ENCODE data around the gene ANKMY1.

ANKMY1 gene

DNA sequence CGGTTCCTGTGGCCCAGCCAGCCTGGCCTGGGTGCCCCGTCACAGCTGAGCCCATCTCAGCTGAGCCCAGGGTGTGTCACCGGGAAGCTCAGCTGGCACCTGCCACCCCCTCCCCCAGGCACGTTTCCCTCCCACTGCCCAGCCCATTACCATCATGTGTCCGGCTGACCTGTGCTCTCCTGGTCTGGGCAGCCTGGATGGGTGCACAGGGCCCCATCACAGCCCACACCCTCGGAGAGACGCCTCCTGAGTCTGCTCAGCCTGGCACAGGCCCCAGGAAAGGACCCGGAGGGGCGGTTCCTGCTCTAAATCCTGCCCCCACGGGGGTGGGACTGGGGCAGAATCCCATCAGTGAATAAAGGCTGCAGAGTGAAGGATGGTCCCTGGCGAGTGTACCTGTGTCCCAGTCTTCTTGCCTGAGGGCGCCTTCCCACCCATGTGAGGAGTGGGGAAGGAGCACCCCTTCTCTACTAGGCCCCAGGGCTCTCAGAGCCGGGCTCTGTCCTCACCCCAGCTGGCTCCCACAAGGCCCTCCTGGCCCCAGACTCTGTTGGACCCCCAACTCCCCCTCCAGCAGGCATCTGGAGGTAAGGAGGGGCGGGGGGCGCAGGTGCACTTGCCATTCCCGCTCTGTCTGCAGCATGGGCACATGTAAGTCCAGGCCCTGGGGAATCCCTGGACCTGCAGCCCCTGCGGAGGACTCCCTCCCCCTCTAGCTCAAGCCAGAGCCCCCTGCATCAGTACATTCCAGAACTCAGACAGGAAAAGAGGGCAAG is 101.2 kb downstream of the ANKMY1 start:
- no peak for DNase-seq

DNA sequence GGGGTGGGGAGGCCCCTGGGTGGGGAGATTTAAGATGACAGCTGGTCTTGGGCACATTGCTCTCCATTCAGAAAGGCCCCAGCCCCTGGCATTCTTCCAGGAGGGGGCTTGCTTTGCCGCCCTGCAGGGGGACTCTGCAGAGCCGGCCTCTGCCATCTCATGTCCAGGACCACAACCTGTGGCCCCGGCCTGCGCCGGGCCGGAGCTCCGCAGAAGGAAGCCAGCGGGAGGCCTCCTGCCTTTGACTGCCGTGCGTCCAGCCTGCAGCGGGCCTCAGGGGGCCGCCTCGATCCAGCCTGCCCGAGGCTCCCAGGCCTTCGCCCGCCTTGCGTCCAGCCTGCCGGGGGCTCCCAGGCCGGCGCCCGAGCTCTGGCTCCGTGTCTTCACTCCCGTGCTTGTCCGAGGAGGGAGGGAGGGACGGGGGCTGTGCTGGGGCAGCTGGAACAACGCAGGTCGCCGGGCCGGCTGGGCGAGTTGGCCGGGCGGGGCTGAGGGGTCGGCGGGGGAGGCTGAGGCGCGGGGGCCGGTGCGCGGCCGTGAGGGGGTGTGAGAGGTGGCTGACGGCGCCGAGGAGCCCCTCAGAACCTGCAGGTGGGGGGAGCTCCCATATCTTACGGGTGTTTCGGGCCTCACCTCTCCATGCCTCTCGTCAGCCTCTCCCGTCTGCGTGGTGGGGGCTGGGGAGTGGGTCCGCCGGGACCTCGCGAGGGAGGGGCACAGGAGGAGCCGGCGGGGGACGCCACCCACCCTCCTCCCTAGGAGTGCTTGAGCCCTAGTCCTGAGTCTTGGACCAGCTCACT is 101.9 kb downstream of the ANKMY1 start:
- no peak for DNase-seq

GRCh38 chr2:240455272-240455646 is 102.5 kb downstream of the ANKMY1 start:
- DNase-seq = no peak

DNA sequence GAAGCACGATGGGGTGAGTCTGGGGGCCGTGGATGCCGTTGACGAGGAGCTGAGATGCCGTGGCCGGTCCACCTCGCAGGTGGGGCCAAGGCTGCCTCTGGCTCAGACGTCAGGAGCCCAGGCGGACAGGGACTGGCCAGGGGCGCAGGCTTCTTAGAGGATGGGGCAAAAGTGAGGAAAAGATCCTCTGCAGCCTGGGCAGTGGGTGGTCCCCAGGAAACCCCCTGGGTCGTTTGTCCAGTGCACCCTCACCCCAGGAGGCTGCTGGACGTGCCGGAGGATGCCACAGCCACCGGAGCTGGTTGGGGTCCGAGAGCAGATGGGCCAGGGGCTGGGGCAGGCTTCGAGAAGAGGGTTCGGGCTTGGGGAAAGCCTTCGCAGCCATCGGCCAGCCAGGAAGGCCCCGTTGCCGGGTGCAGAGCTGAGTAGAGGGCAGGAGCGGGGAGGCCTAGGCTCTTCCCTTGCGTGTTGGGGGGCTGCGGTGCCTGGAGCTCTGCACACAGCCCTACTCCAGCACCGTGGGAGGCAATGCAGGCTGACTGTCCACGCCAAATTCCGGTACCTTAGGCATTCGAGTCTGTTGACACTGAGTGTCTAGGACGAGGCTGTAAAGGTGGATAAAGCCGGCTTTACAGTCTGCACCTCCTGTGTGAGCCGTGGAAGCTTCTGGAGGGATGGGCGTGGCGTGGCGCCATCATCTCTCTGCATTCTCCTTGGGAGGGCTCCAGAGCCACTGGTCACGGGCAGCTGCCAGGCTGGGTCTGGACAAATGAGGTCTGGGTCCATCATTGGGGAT is 103.5 kb downstream of the ANKMY1 start:
- DNase-seq = no peak

GRCh38 chr2:240453461-240454105 is 104.2 kb downstream of the ANKMY1 start:
- no peak for DNase-seq

DNA sequence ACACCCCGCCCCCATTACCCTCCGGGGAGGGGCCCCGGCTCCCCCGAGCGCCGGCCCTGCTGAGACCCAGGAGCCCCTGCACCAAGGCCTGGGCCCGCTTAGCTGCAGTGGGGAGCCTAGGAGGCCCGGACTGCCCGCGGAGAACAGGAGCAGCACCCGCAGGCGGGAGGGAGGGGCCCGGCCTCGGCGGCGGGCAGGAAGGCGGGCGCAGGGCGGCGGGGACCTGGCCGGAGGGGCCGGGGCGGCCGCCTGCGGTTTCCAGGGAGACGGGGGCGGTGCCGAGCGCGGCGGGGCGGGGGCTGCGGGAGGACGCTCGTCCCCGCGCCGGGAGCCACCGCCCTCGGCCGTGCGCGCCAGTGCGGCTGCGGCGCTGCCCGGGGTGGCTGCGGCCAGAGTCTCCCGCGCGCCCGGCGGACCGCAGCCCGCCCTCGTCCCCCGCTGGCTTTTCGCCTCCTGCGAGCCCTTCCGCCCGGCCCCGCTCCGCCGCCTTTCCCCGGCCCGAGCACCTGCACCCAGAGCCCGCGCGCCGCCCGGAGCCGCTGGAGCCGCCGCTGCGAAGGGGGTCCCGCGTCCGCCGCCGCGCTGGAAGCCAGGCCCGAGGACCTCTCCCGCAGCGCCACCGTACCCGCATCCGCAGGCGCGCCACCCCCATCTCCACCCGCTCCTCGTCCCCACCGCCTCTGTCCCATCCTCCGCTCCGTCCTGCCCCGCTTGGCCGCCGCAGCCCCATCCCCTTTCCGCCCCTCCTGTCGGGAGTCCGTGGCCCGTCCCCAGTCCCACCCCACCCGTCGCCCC is 105.1 kb downstream of the ANKMY1 start:
- peak; percentile 63 for DNase-seq

DNA sequence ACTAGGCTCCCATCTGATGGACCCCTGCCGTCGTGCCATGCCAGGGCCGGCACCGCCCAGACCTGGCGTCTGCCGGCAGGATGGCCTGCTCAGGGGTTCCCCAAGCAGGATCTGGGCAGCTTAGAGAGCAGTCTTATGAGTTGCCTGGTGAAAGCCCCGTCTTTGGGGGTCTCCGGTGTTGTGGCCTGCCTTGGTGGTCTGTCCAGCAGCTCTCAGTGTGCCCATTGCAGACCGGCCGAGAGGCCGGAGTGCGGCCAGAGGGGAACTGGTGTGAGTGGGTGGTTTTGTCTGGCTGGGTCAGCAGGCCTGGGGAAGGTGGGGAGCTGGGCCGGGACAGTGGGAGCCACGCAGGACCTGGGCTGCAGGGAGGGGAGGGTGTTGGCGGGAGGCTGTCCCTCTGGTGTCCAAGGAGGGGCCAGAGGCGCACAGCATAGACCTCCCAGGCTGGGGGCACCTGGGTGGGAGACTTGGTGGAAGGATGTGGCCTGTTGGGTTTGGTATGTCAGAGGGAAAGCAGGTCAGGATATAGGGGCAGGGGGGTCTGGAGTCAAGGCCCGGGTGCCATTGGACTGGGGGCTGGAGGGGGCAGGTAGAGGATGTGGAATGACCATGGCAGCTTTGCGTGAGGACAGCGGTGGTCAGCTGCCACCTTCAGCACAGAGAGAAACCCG is 105.9 kb downstream of the ANKMY1 start:
- no peak for DNase-seq

DNA sequence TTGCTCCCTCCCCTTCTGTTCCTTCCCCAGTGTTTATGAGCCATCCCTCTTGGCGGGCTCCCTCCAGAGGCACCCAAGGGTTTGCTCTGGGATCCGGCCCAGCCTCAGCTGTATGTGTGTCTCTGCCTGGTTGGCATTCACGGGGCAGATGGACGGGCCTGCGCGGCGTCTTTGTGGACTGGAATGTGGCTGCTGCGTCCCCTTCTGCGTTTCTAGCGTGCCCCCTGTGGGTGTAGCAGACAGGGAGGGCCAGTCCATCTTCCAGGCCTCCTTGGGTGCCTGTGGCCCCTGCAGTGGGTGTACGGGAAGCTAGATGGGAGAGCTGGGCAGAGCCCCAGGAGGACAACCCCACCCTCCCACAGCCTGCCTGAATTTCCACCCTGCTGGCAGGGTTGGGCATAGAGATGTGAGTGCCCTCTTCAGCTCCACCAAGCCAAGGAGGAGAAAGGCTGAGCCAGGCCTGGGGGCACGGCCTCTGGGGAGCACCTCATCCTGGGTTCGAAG is 106.6 kb downstream of the ANKMY1 start:
- no peak for DNase-seq

- DNase-seq = no peak
Observed at GRCh38 chr2:240450532-240451107, 107.2 kb downstream of the ANKMY1 start.

GRCh38 chr2:240449764-240450531 is 107.8 kb downstream of the ANKMY1 start:
- no peak for DNase-seq

- no peak for DNase-seq
Observed at GRCh38 chr2:240448387-240449274, 109.2 kb downstream of the ANKMY1 start.

GRCh38 chr2:240447934-240448333 is 109.9 kb downstream of the ANKMY1 start:
- no peak for DNase-seq

- DNase-seq = no peak
Observed at GRCh38 chr2:240447331-240447730, 110.5 kb downstream of the ANKMY1 start.

DNA sequence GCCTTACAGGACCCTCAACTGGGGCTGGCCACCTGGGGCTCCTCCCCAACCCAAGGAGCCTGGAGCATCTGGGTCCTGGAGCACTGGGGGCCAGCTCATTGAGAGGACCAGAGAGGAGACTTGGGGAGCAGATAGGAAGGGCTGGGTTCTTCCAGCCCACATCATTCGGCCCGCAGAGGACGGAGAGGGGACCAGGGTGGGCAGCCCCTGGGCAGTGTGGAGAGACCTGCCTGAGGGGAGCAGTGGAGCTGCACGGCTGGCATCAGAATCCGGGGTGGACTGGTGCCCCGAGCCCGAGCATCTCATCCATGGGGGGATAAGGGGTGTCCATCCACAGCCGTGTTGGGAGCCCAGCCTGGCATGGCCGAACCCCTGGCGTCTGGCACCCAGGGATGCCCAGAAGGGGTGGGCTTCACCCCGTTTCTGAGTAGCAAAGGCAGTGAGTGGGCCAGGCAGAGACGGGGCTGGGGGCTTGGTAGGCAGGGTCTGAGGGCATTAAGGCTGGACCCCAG is 111.1 kb downstream of the ANKMY1 start:
- no peak for DNase-seq

DNA sequence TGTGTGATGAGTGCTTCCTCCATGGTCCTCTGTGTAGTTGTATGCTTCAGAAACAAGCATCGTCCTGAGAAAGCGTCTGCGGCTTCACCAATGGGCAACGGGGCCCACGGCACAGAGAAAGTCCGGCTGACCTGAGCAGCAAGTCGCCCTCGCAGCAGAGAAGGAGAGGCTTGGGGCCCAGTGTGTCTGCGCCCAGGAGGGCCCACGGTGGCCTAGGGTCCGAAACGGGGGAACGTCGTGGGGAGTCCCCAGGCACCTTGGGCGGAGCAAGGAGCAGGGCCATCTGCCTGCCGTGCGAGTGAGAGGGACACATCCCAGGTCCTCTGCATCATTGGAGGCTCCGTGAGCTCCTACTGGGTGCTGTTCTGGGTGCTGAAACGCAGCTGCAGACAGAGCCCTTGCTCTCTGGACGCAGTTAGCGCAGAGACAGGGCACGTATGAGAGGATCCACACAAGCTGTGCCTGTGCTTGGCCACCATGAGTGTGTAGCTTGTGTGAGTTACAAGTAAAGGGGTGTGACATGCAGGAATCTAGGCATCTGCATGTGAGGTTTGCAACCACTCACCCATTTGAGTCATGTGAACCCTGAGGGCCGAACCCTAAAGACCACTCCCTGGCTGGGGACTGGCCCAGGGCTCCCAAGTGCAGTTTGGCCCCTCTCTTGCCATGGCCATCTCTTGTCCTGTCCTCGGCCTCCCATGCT is 111.7 kb downstream of the ANKMY1 start:
- no peak for DNase-seq

DNA sequence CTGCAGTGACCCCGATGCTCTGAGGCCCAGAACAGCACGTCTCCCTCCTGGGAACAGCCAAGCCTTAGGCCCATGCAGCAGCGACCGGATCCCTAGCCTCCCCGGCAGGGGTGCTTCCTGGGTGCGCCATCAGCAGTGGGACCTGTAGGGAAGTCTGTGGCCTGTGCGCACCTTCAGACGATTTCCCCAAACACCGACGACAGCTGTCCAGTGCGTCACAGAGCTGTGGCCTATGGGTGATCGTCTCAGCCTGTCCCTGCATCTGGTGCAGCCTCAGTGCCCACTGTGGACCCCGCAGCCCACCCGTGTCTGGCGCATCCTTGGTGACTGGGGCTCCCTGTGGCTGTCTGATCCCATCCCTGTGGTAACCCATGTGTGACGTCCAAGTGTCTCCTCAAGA is 113.3 kb downstream of the ANKMY1 start:
- DNase-seq = no peak

DNA sequence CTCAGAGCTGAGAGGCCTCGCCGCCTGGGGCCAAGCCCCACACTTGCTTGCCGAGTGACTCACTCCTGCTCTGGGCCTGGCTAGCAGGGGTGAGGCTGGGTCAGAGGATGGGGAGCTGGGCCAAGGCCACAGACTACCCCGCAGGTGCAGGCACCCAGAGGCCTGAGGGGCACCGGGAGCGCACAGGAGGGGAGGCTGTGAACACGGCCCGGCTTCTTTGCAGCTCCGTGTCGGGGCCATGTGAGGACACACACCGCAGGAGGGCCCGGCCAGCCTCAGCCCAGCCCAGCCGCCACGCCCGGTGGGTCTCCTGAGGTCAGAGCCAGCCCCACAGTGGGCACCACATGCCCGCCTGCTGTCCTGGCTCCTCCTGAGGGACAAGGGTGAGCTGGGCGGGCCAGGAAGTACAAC is 113.9 kb downstream of the ANKMY1 start:
- DNase-seq = no peak

Measured in OCI-M1 (cell line).